Stimulated activated CD8-positive, alpha-beta memory T cell treated with anti-CD3 and anti-CD28 coated beads, Interleukin-12 subunit alpha, Interleukin-12 subunit beta, amount 100 ng/mL, for 24 hours (primary cell): ENCODE results near the gene MAST1.
"Not testable (repeated sequence)": the region's sequence is repeated elsewhere in the genome, so short reads cannot be mapped to it uniquely, and the experiment has no call there.

Experiments used
- DNase-seq: peaks from one replicate; pipeline ENCODE4 v3.0.0-alpha.2; 2020; ENCODE audit errors: extremely low read depth

Gene MAST1

GRCh38 chr19:12872255-12872654 is 33.9 kb downstream of the MAST1 start:
- DNase-seq, result no peak

GRCh38 chr19:12872941-12873890 is 34.9 kb downstream of the MAST1 start:
- DNase-seq, result no peak

- no peak for DNase-seq
These were observed 35.8 kb downstream of the MAST1 start for GRCh38 chr19:12873891-12874745.

GRCh38 chr19:12875086-12875485 is 36.8 kb downstream of the MAST1 start:
- no peak for DNase-seq

- DNase-seq, result no peak
These were observed 42.3 kb downstream of the MAST1 start for GRCh38 chr19:12880551-12881171.

- DNase-seq, result peak; percentile 72
These were observed 43.0 kb downstream of the MAST1 start, which contains the start of gene DNASE2 for GRCh38 chr19:12881172-12881808. Gene DNASE2 (minus strand): TSS chr19:12881449. CDS start chr19:12881375, 74 bp downstream.

GRCh38 chr19:12882589-12882988 is 44.3 kb downstream of the MAST1 start:
- no peak for DNase-seq

- no peak for DNase-seq
These were observed 45.9 kb downstream of the MAST1 start for GRCh38 chr19:12884202-12884601.

GRCh38 chr19:12884627-12884925 is 46.3 kb downstream of the MAST1 start:
- DNase-seq, result no peak

GRCh38 chr19:12884926-12885748 is 46.8 kb downstream of the MAST1 start:
- DNase-seq, result peak; percentile 72

- DNase-seq, result no peak
These were observed 47.7 kb downstream of the MAST1 start for GRCh38 chr19:12885749-12886650.

- DNase-seq, result no peak
These were observed 48.3 kb downstream of the MAST1 start for GRCh38 chr19:12886651-12886968.

GRCh38 chr19:12886969-12887747 is 48.8 kb downstream of the MAST1 start, which contains the start of gene KLF1:
Gene KLF1 (minus strand): TSS chr19:12887201. CDS start chr19:12887140, 61 bp downstream.
- no peak for DNase-seq

- no peak for DNase-seq
These were observed 49.8 kb downstream of the MAST1 start for GRCh38 chr19:12888006-12888603.

GRCh38 chr19:12890299-12890786 is 52.0 kb downstream of the MAST1 start:
- not testable (repeated sequence) for DNase-seq

- DNase-seq, result peak; percentile 93
These were observed 52.7 kb downstream of the MAST1 start, which contains the start of gene GCDH for GRCh38 chr19:12890787-12891552. Gene GCDH (plus strand): TSS chr19:12891160. CDS start chr19:12891305, 145 bp downstream.

- DNase-seq, result no peak
These were observed 53.3 kb downstream of the MAST1 start for GRCh38 chr19:12891553-12892021.
